CD14-positive monocyte (primary cell): ENCODE results near the gene AKT1. TPM values are rescaled to one million over a fixed set of nuclear protein-coding genes. Genes with fewer than 3 reads are reported as not detected.

ENCODE experiments used
- DNase-seq, 3 donors: peaks; one replicate each; pipeline ENCODE4 v3.0.0-alpha.2; 2011 to 2022
- H2AFZ ChIP-seq: 2 replicates; pipeline ENCODE4 v1.6.0; 2012; ENCODE audit warnings: mild to moderate bottlenecking, low read depth, low read length, inconsistent platforms; ENCODE audit not compliant: insufficient read depth, poor library complexity, severe bottlenecking
- H3K27ac ChIP-seq, 2 donors: 1 replicate in 1 of 2; 2 replicates in 1 of 2; pipeline ENCODE4 v1.5.1; 2012 to 2013; ENCODE audit warnings: low read length in 2 of 2, control low read depth in 1 of 2, inconsistent platforms in 1 of 2, low read depth in 1 of 2, mild to moderate bottlenecking in 1 of 2
- H3K27me3 ChIP-seq, 2 donors: one replicate each; pipeline versions ENCODE4 v1.6.0 to v1.6.1; 2011 to 2013; ENCODE audit warnings: low read length in 2 of 2; ENCODE audit not compliant: control insufficient read depth in 2 of 2, insufficient read depth in 2 of 2
- H3K36me3 ChIP-seq, 2 donors: replicated peaks in 1 of 2; 1 replicate in 1 of 2; 2 replicates in 1 of 2; pipeline versions ENCODE4 v1.5.1 to v1.6.1; 2012 to 2013; ENCODE audit warnings: low read length in 2 of 2, control low read depth in 1 of 2, inconsistent platforms in 1 of 2, mild to moderate bottlenecking in 1 of 2; ENCODE audit not compliant: insufficient read depth in 2 of 2, control insufficient read depth in 1 of 2
- H3K4me1 ChIP-seq, 2 donors: 1 replicate in 1 of 2; 2 replicates in 1 of 2; pipeline versions ENCODE4 v1.5.1 to v1.6.1; 2012 to 2013; ENCODE audit warnings: low read length in 2 of 2, control low read depth in 1 of 2, inconsistent platforms in 1 of 2, mild to moderate bottlenecking in 1 of 2, moderate library complexity in 1 of 2; ENCODE audit not compliant: insufficient read depth in 2 of 2, control insufficient read depth in 1 of 2
- H3K4me2 ChIP-seq: replicated peaks from 2 replicates; pipeline ENCODE3; 2012; ENCODE audit warnings: low read length, moderate library complexity, mild to moderate bottlenecking; ENCODE audit not compliant: poor library complexity, severe bottlenecking; ENCODE audit errors: extremely low read depth
- H3K4me3 ChIP-seq, 3 experiments: fragments of 200-600 bp in 1 of 3; sonication (generic) in 1 of 3; replicated peaks in 1 of 3; 1 replicate in 2 of 3; 2 replicates in 1 of 3; pipeline ENCODE4 v1.5.1; 2011 to 2013; ENCODE audit warnings: low read length in 3 of 3, mild to moderate bottlenecking in 3 of 3, control low read depth in 2 of 3, low read depth in 2 of 3, inconsistent platforms in 1 of 3, moderate library complexity in 1 of 3
- H3K79me2 ChIP-seq: 2 replicates; pipeline ENCODE4 v1.6.0; 2012; ENCODE audit warnings: mild to moderate bottlenecking, control low read depth, inconsistent platforms, low read length, moderate library complexity; ENCODE audit not compliant: insufficient read depth
- H3K9ac ChIP-seq: 2 replicates; pipeline ENCODE4 v1.6.0; 2017; ENCODE audit warnings: low read length, mild to moderate bottlenecking; ENCODE audit not compliant: insufficient read depth, poor library complexity, severe bottlenecking
- H3K9me3 ChIP-seq, 2 donors: replicated peaks in 1 of 2; 1 replicate in 1 of 2; 2 replicates in 1 of 2; pipeline versions ENCODE4 v1.5.1 to v1.6.1; 2012 to 2013; ENCODE audit warnings: low read length in 2 of 2, control low read depth in 1 of 2; ENCODE audit not compliant: control insufficient read depth in 1 of 2, insufficient read depth in 1 of 2
- H4K20me1 ChIP-seq: 2 replicates; pipeline ENCODE4 v1.6.0; 2012; ENCODE audit warnings: mild to moderate bottlenecking, low read length, control low read depth, moderate library complexity; ENCODE audit not compliant: insufficient read depth
- H3K27ac Mint-ChIP-seq, 7 donors: one replicate each; pipeline ENCODE4 v1.8.0; 2020; ENCODE audit warnings: mild to moderate bottlenecking in 7 of 7, mixed read lengths in 7 of 7, moderate library complexity in 6 of 7, inconsistent platforms in 2 of 7
- H3K27me3 Mint-ChIP-seq, 3 donors: one replicate each; pipeline ENCODE4 v1.8.0; 2021 to 2022; ENCODE audit warnings: low read depth in 3 of 3, mild to moderate bottlenecking in 3 of 3, mixed read lengths in 3 of 3, moderate library complexity in 3 of 3, inconsistent platforms in 1 of 3
- H3K36me3 Mint-ChIP-seq, 2 donors: one replicate each; pipeline ENCODE4 v1.8.0; 2020; ENCODE audit warnings: mixed read lengths in 2 of 2, inconsistent platforms in 1 of 2, mild to moderate bottlenecking in 1 of 2
- H3K4me1 Mint-ChIP-seq: one replicate; pipeline ENCODE4 v1.8.0; 2020; ENCODE audit warnings: mild to moderate bottlenecking, mixed read lengths
- H3K4me3 Mint-ChIP-seq, 2 donors: one replicate each; pipeline ENCODE4 v1.8.0; 2020; ENCODE audit warnings: mild to moderate bottlenecking in 2 of 2, mixed read lengths in 2 of 2, moderate library complexity in 1 of 2
- H3K9me3 Mint-ChIP-seq, 7 donors: one replicate each; pipeline ENCODE4 v1.8.0; 2020 to 2022; ENCODE audit warnings: mixed read lengths in 7 of 7, mild to moderate bottlenecking in 6 of 7, moderate library complexity in 6 of 7, inconsistent platforms in 2 of 7
- CTCF ChIP-seq: fragments of 200-600 bp; IDR thresholded peaks from one replicate; pipeline ENCODE4 v1.8.0; 2022; ENCODE audit warnings: antibody characterized with exemption, mild to moderate bottlenecking
- WGBS: methylation state at CpG from one replicate; pipeline ENCODE4 v1.1.5; 2013; ENCODE audit warnings: missing lambda C conversion rate; ENCODE audit not compliant: insufficient coverage; 5-methylcytosine and 5-hydroxymethylcytosine counted together
- intact Hi-C, 2 donors: fragments of 100-400 bp; cut with micrococcal nuclease; formaldehyde crosslinking; loops; one replicate each; pipeline versions ENCODE4 v1.15.0 to v1.15.1; 2023
- polyA plus RNA-seq, 3 donors: library from polyadenylated mRNA; depleted of rRNA in 1 of 3; unstranded in 2 of 3; stranded (reverse) in 1 of 3; fragments of 300-500 nt in 2 of 3; fragments of >200 nt in 1 of 3; fragmentation: Illumina TruSeq in 2 of 3; gene quantifications; 1 replicate in 2 of 3; 2 replicates in 1 of 3; pipeline ENCODE4 v1.2.3, GENCODE V29; 2012 to 2021

AKT1 gene
- polyA plus RNA-seq, 3 donors: 7.2 to 180 (median 26.4) TPM

DNA sequence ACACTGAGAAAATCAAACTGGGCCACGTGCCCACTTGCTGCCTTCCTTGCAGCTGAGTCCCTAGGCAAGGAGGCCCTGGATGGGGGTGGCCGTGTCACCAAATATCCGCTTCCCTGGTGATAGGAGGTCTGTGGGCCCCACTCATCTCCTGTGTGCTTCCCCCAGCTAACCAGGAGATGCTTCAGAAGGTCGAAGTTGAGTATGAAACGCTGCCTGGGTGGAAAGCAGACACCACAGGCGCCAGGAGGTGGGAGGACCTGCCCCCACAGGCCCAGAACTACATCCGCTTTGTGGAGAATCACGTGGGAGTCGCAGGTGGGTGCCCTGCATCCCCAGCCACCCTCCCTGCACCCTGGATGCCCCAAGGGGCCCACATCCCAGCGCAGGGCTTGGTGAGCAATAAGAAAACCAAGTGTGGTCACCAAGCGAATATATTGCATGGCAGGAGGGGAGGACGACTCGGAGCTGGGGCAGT is 49.4 kb downstream of the AKT1 start:
- Mint-ChIP-seq H3K4me3 (no peak overlapping the region), H3K9me3 (peaks cover 0 to 8% (median 0%) of the 10 kb centered on the region in 7 donors), H3K4me1 (peaks cover 17% of the 10 kb centered on the region), H3K27ac (no peak overlapping the region), H3K27me3 (no peaks in the 10 kb centered on the region), H3K36me3 (peaks cover 0 to 4% of the 10 kb centered on the region in 2 donors)
- Histone ChIP-seq H2AFZ (no peak overlapping the region), H3K4me3 (no peak overlapping the region), H3K36me3 (no peaks in the 10 kb centered on the region), H4K20me1 (no peaks in the 10 kb centered on the region), H3K4me1 (peaks cover 0 to 17% of the 10 kb centered on the region in 2 donors), H3K27me3 (no peaks in the 10 kb centered on the region), H3K9me3 (no peaks in the 10 kb centered on the region), H3K4me2 (no peak overlapping the region), H3K27ac (no peak overlapping the region), H3K79me2 (no peaks in the 10 kb centered on the region), H3K9ac (no peak overlapping the region)
- no peak for TF ChIP-seq CTCF
- DNase-seq: no peak
- intact Hi-C loops: no loop called here
- 95% methylated on average over 13 of the region's 13 CpGs for WGBS

- Mint-ChIP-seq H3K4me1 (peaks cover 17% of the 10 kb centered on the region), H3K27me3 (no peaks in the 10 kb centered on the region), H3K27ac (peak overlapping the region in 1 of 7 donors; percentile 30), H3K36me3 (peaks cover 0 to 4% of the 10 kb centered on the region in 2 donors), H3K4me3 (no peak overlapping the region), H3K9me3 (peaks cover 0 to 4% (median 0%) of the 10 kb centered on the region in 7 donors)
- Histone ChIP-seq H3K79me2 (no peaks in the 10 kb centered on the region), H3K36me3 (no peaks in the 10 kb centered on the region), H3K4me2 (no peak overlapping the region), H4K20me1 (no peaks in the 10 kb centered on the region), H3K27ac (no peak overlapping the region), H3K9me3 (no peaks in the 10 kb centered on the region), H3K9ac (no peak overlapping the region), H3K4me1 (peaks cover 0 to 17% of the 10 kb centered on the region in 2 donors), H3K27me3 (no peaks in the 10 kb centered on the region), H3K4me3 (no peak overlapping the region), H2AFZ (no peak overlapping the region)
- no peak for DNase-seq
- intact Hi-C loops: no loop called here
- WGBS: 96% methylated on average over 6 of the region's 9 CpGs
- TF ChIP-seq CTCF: no peak
Measured at GRCh38 chr14:104745431-104745830, 50.1 kb downstream of the AKT1 start.
